Measurements from ENCODE around the gene ZNF423.

The ZNF423 gene

DNA sequence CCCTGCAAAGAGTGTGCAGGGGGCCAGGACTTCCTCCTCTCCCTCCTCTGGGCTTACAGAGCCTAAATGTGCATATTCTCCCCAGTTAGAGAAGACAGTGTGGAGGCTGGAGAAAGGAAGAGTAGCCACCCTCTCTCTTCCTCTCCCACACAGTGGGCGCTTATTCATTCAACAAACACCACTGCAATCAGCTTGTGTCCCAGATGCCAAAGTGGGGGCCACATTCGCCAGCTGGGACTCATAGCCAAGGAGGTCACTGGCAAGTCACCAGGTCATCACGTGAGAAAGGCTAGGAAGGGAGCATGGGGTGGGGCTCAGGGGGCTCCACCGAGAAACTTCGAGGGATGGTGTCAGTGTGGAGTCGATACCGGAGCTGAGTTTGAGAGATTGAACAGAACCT, 45.0 kb upstream of the ZNF423 start:
- no peak overlapping the region for H4K91ac ChIP-seq (ENCODE audit: low read length)
- no peak overlapping the region for H3K18ac ChIP-seq (ENCODE audit: low read depth in 1 of 2, low read length in 2 of 2)
- no peak overlapping the region for H3K4ac ChIP-seq (ENCODE audit: low read depth in 1 of 2, low read length in 2 of 2)
- H2AFZ ChIP-seq (ENCODE audit: low read depth, low read length), result no peak overlapping the region
- no peak overlapping the region for H3K4me2 ChIP-seq (ENCODE audit: low read length, poor library complexity, severe bottlenecking)
- peaks cover 10 to 29% of the 10 kb centered on the region in 2 experiments for H3K27me3 ChIP-seq (ENCODE audit: control insufficient read depth in 1 of 2, insufficient read depth in 1 of 2, low read length in 2 of 2)
- no peak overlapping the region for H2BK12ac ChIP-seq (ENCODE audit: low read length in 2 of 2)
- no peak overlapping the region for H2AK5ac ChIP-seq (ENCODE audit: low read length, severe bottlenecking)
- H3K79me1 ChIP-seq (replicated peaks; ENCODE audit: low read length, poor library complexity, severe bottlenecking), result no peaks in the 10 kb centered on the region
- DNase-seq, result no peak
- no peak overlapping the region for H4K8ac ChIP-seq (ENCODE audit: low read length)
- H3K27ac ChIP-seq (ENCODE audit: low read length, poor library complexity, severe bottlenecking), result no peak overlapping the region
- H3K9me3 ChIP-seq (ENCODE audit: control insufficient read depth, low read length), result no peaks in the 10 kb centered on the region
- no peaks in the 10 kb centered on the region for H3K4me1 ChIP-seq (ENCODE audit: control insufficient read depth, insufficient read depth, low read depth, low read length)
- 88% methylated on average over 6 of the region's 7 CpGs for WGBS
- no peak overlapping the region for H3K9ac ChIP-seq (ENCODE audit: low read length)
- no peak overlapping the region for H3K23ac ChIP-seq (ENCODE audit: low read length in 2 of 2)
- H2BK5ac ChIP-seq (ENCODE audit: low read depth, low read length, poor library complexity, severe bottlenecking), result no peak overlapping the region
- no peak overlapping the region for H2BK15ac ChIP-seq (ENCODE audit: low read depth, poor library complexity, severe bottlenecking)
- no peak overlapping the region for H2BK120ac ChIP-seq (ENCODE audit: low read depth, low read length)
- no peak overlapping the region for H3K4me3 ChIP-seq (ENCODE audit: insufficient read depth in 1 of 2, low read depth in 1 of 2, low read length in 2 of 2)
- no peak overlapping the region for H3K14ac ChIP-seq (ENCODE audit: low read length in 2 of 2)
- no peaks in the 10 kb centered on the region for H3K36me3 ChIP-seq (ENCODE audit: control insufficient read depth in 1 of 2, insufficient read depth in 2 of 2, low read depth in 1 of 2, low read length in 2 of 2)

DNA sequence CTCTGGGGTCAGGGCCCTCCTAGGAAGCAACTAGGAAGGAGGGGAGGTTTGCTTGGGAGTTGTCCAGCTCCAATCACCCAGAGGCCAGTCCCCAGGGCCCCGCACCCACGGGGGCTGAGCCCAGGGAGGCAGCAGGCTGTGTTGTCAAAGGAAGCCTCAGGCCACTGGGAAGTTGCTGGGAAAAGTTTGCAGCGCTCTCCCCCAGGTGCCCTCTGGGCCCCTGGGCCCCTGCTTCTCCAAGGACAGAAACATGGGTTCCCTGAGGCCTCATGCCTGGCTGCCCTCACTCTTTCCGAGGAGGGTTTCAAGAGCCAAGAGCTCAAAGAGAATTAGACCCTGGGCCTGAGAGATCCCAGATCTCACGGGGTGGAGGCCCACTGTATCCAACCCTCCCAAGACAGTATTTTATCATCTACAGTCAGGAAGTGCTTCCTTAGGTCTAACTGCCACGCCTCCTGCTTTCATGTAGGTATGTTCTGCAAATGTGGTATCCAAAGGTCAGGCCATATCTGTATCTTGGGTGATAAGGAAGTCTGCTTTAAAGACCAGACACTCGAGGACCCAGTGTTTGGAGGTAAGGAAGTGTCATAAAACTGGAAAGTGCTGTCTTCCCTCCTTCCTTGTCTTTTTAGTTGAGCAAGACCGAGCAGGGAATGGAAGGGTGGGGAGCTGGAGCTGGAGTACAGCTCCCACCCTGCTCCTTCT, 44.2 kb upstream of the ZNF423 start:
- no peaks in the 10 kb centered on the region for H3K36me3 ChIP-seq (ENCODE audit: control insufficient read depth in 1 of 2, insufficient read depth in 2 of 2, low read depth in 1 of 2, low read length in 2 of 2)
- no peak overlapping the region for H2BK12ac ChIP-seq (ENCODE audit: low read length in 2 of 2)
- H3K9me3 ChIP-seq (ENCODE audit: control insufficient read depth, low read length), result no peaks in the 10 kb centered on the region
- no peak overlapping the region for H3K4me3 ChIP-seq (ENCODE audit: insufficient read depth in 1 of 2, low read depth in 1 of 2, low read length in 2 of 2)
- no peak overlapping the region for H2AK5ac ChIP-seq (ENCODE audit: low read length, severe bottlenecking)
- no peak overlapping the region for H3K18ac ChIP-seq (ENCODE audit: low read depth in 1 of 2, low read length in 2 of 2)
- H2BK5ac ChIP-seq (ENCODE audit: low read depth, low read length, poor library complexity, severe bottlenecking), result no peak overlapping the region
- H3K27me3 ChIP-seq (ENCODE audit: control insufficient read depth in 1 of 2, insufficient read depth in 1 of 2, low read length in 2 of 2), result peaks cover 10 to 29% of the 10 kb centered on the region in 2 experiments
- no peak overlapping the region for H3K4me2 ChIP-seq (ENCODE audit: low read length, poor library complexity, severe bottlenecking)
- no peaks in the 10 kb centered on the region for H3K4me1 ChIP-seq (ENCODE audit: control insufficient read depth, insufficient read depth, low read depth, low read length)
- H3K79me1 ChIP-seq (replicated peaks; ENCODE audit: low read length, poor library complexity, severe bottlenecking), result no peaks in the 10 kb centered on the region
- no peak overlapping the region for H2AFZ ChIP-seq (ENCODE audit: low read depth, low read length)
- no peak overlapping the region for H3K23ac ChIP-seq (ENCODE audit: low read length in 2 of 2)
- H3K27ac ChIP-seq (ENCODE audit: low read length, poor library complexity, severe bottlenecking), result no peak overlapping the region
- DNase-seq, result no peak
- H2BK15ac ChIP-seq (ENCODE audit: low read depth, poor library complexity, severe bottlenecking), result peak overlapping the region; percentile 13
- no peak overlapping the region for H4K91ac ChIP-seq (ENCODE audit: low read length)
- H3K4ac ChIP-seq (ENCODE audit: low read depth in 1 of 2, low read length in 2 of 2), result no peak overlapping the region
- H3K9ac ChIP-seq (ENCODE audit: low read length), result no peak overlapping the region
- no peak overlapping the region for H2BK120ac ChIP-seq (ENCODE audit: low read depth, low read length)
- no peak overlapping the region for H4K8ac ChIP-seq (ENCODE audit: low read length)
- no peak overlapping the region for H3K14ac ChIP-seq (ENCODE audit: low read length in 2 of 2)
- WGBS, result 51% methylated on average over 8 of the region's 8 CpGs

DNA sequence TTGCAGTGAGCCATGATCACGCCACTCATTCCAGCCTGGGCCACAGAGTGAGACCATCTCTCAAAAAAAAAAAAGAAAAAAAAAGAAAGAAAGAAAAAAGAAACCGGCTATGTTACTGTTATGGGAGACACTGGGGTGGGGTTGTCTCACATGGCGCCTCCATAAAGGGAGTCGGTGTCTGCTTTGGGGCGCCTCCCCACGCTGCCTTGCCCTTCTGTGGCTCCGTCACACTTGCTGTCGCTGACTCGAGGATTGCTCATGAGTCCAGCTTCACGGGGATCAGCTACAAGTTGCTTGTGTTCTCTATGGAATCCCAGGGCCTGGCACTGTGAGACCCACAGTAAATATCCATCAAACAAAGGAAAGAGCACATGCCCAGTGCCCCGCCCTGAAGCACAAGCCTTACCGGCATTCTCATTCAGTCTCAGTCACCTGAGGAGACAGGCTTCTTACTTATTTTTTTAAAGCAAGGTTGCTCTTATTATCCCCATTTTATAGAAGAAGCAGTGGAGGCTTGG, 40.6 kb upstream of the ZNF423 start:
- peaks cover 22 to 36% of the 10 kb centered on the region in 2 experiments for H3K27me3 ChIP-seq (ENCODE audit: control insufficient read depth in 1 of 2, insufficient read depth in 1 of 2, low read length in 2 of 2)
- no peak overlapping the region for H2BK120ac ChIP-seq (ENCODE audit: low read depth, low read length)
- no peak overlapping the region for H3K9ac ChIP-seq (ENCODE audit: low read length)
- H2BK12ac ChIP-seq (ENCODE audit: low read length in 2 of 2), result no peak overlapping the region
- DNase-seq, result no peak
- H3K14ac ChIP-seq (ENCODE audit: low read length in 2 of 2), result no peak overlapping the region
- no peak overlapping the region for H3K23ac ChIP-seq (ENCODE audit: low read length in 2 of 2)
- H3K36me3 ChIP-seq (ENCODE audit: control insufficient read depth in 1 of 2, insufficient read depth in 2 of 2, low read depth in 1 of 2, low read length in 2 of 2), result no peaks in the 10 kb centered on the region
- H2BK15ac ChIP-seq (ENCODE audit: low read depth, poor library complexity, severe bottlenecking), result no peak overlapping the region
- H3K4me1 ChIP-seq (ENCODE audit: control insufficient read depth, insufficient read depth, low read depth, low read length), result no peaks in the 10 kb centered on the region
- H3K4ac ChIP-seq (ENCODE audit: low read depth in 1 of 2, low read length in 2 of 2), result no peak overlapping the region
- H3K27ac ChIP-seq (ENCODE audit: low read length, poor library complexity, severe bottlenecking), result no peak overlapping the region
- H2BK5ac ChIP-seq (ENCODE audit: low read depth, low read length, poor library complexity, severe bottlenecking), result no peak overlapping the region
- no peak overlapping the region for H4K91ac ChIP-seq (ENCODE audit: low read length)
- no peak overlapping the region for H4K8ac ChIP-seq (ENCODE audit: low read length)
- H3K4me2 ChIP-seq (ENCODE audit: low read length, poor library complexity, severe bottlenecking), result no peak overlapping the region
- no peak overlapping the region for H3K4me3 ChIP-seq (ENCODE audit: insufficient read depth in 1 of 2, low read depth in 1 of 2, low read length in 2 of 2)
- no peak overlapping the region for H2AK5ac ChIP-seq (ENCODE audit: low read length, severe bottlenecking)
- 85% methylated on average over 11 of the region's 12 CpGs for WGBS
- H3K9me3 ChIP-seq (ENCODE audit: control insufficient read depth, low read length), result no peaks in the 10 kb centered on the region
- no peaks in the 10 kb centered on the region for H3K79me1 ChIP-seq (replicated peaks; ENCODE audit: low read length, poor library complexity, severe bottlenecking)
- H3K18ac ChIP-seq (ENCODE audit: low read depth in 1 of 2, low read length in 2 of 2), result no peak overlapping the region
- no peak overlapping the region for H2AFZ ChIP-seq (ENCODE audit: low read depth, low read length)

DNA sequence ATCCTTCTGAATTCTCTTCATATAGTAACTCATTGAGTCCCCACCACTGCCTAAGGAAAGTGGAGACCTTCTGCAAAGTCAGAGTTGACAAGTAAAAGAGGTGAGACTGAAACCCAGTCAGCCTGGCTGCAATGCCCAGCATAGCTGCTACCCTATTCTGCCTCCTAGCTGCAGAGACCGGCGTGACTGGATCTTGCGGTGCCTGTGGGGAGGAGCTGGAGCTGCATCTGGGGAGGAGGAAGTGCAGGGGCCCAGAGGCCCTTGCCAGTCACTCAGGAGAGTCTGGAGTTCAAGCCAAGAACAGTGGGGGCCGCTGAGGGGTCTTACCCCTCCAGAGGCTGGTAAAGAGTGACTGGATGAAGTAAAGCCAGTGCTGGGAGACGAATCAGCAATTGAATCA, 35.0 kb upstream of the ZNF423 start:
- no peaks in the 10 kb centered on the region for H3K4me1 ChIP-seq (ENCODE audit: control insufficient read depth, insufficient read depth, low read depth, low read length)
- no peak overlapping the region for H3K9ac ChIP-seq (ENCODE audit: low read length)
- H3K23ac ChIP-seq (ENCODE audit: low read length in 2 of 2), result no peak overlapping the region
- H4K91ac ChIP-seq (ENCODE audit: low read length), result no peak overlapping the region
- no peak overlapping the region for H3K4me2 ChIP-seq (ENCODE audit: low read length, poor library complexity, severe bottlenecking)
- H3K14ac ChIP-seq (ENCODE audit: low read length in 2 of 2), result no peak overlapping the region
- no peak overlapping the region for H4K8ac ChIP-seq (ENCODE audit: low read length)
- H3K79me1 ChIP-seq (replicated peaks; ENCODE audit: low read length, poor library complexity, severe bottlenecking), result no peaks in the 10 kb centered on the region
- no peak overlapping the region for H3K4me3 ChIP-seq (ENCODE audit: insufficient read depth in 1 of 2, low read depth in 1 of 2, low read length in 2 of 2)
- no peak overlapping the region for H2BK5ac ChIP-seq (ENCODE audit: low read depth, low read length, poor library complexity, severe bottlenecking)
- H3K9me3 ChIP-seq (ENCODE audit: control insufficient read depth, low read length), result peaks cover 6% of the 10 kb centered on the region
- no peak overlapping the region for H2AK5ac ChIP-seq (ENCODE audit: low read length, severe bottlenecking)
- no peaks in the 10 kb centered on the region for H3K36me3 ChIP-seq (ENCODE audit: control insufficient read depth in 1 of 2, insufficient read depth in 2 of 2, low read depth in 1 of 2, low read length in 2 of 2)
- H2AFZ ChIP-seq (ENCODE audit: low read depth, low read length), result no peak overlapping the region
- 15% methylated on average over 3 of the region's 5 CpGs for WGBS
- H2BK12ac ChIP-seq (ENCODE audit: low read length in 2 of 2), result no peak overlapping the region
- H2BK15ac ChIP-seq (ENCODE audit: low read depth, poor library complexity, severe bottlenecking), result no peak overlapping the region
- no peak overlapping the region for H3K18ac ChIP-seq (ENCODE audit: low read depth in 1 of 2, low read length in 2 of 2)
- no peak overlapping the region for H2BK120ac ChIP-seq (ENCODE audit: low read depth, low read length)
- peaks cover 17 to 44% of the 10 kb centered on the region in 2 experiments for H3K27me3 ChIP-seq (ENCODE audit: control insufficient read depth in 1 of 2, insufficient read depth in 1 of 2, low read length in 2 of 2)
- H3K4ac ChIP-seq (ENCODE audit: low read depth in 1 of 2, low read length in 2 of 2), result no peak overlapping the region
- no peak for DNase-seq
- no peak overlapping the region for H3K27ac ChIP-seq (ENCODE audit: low read length, poor library complexity, severe bottlenecking)

All from mesenchymal stem cell (in vitro differentiated cells and primary cell).